Stomach smooth muscle (tissue), 2 donors: ENCODE results near the gene OR7C1.
"Not testable (repeated sequence)": the region's sequence is repeated elsewhere in the genome, so short reads cannot be mapped to it uniquely, and the experiment has no call there.

Source experiments
- H3K27ac ChIP-seq: one replicate; pipeline ENCODE4 v1.7.0; 2013; ENCODE audit warnings: mild to moderate bottlenecking, low read length, inconsistent platforms
- H3K27me3 ChIP-seq, 2 donors: one replicate each; pipeline ENCODE4 v1.7.0; 2013; ENCODE audit warnings: low read length in 2 of 2; ENCODE audit not compliant: insufficient read depth in 2 of 2, control insufficient read depth in 1 of 2
- H3K36me3 ChIP-seq, 2 donors: one replicate each; pipeline ENCODE4 v1.7.0; 2013; ENCODE audit warnings: low read length in 2 of 2; ENCODE audit not compliant: control insufficient read depth in 2 of 2, insufficient read depth in 2 of 2
- H3K4me1 ChIP-seq: one replicate; pipeline ENCODE4 v1.7.0; 2013; ENCODE audit warnings: low read length; ENCODE audit not compliant: control insufficient read depth, insufficient read depth
- H3K4me3 ChIP-seq, 2 donors: one replicate each; pipeline ENCODE4 v1.7.0; 2013; ENCODE audit warnings: low read length in 2 of 2
- H3K9ac ChIP-seq, 2 donors: one replicate each; pipeline ENCODE4 v1.7.0; 2013; ENCODE audit warnings: low read length in 2 of 2, mild to moderate bottlenecking in 1 of 2
- H3K9me3 ChIP-seq, 2 donors: one replicate each; pipeline ENCODE4 v1.7.0; 2013; ENCODE audit warnings: low read length in 2 of 2; ENCODE audit not compliant: control insufficient read depth in 2 of 2
- donor health status: healthy.
- donor health status: Pancreatic carcinoma.

OR7C1 gene

DNA sequence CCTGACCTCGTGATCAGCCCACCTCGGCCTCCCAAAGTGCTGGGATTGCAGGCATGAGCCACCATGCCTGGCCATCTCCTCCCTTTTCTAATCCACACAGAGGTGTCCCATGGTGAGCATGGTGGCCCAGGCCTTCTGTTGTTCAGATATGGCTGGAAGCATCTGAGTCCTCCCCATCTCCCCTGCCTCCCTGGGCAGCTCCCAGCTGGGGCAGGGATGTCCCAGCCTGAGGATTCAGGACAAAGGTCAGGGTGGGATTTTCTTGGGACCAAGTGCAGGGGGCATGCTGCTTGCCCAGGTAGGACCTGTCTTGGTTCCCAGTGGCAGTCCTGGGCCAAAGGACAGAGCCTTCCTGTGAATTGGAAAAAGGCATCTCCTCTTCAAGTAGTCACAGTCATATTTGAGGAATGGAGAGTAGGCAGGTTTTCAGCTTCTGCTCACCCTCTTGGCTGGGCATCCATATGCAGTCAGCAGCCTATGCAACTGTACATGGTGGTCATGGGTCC is 67.5 kb downstream of the OR7C1 start:
- Histone ChIP-seq H3K27me3 (peaks cover 0 to 2% of the 10 kb centered on the region in 2 donors), H3K9ac (no peak overlapping the region), H3K4me3 (no peak overlapping the region), H3K27ac (no peak overlapping the region), H3K9me3 (no peaks in the 10 kb centered on the region), H3K36me3 (no peaks in the 10 kb centered on the region), H3K4me1 (peaks cover 2% of the 10 kb centered on the region)

DNA sequence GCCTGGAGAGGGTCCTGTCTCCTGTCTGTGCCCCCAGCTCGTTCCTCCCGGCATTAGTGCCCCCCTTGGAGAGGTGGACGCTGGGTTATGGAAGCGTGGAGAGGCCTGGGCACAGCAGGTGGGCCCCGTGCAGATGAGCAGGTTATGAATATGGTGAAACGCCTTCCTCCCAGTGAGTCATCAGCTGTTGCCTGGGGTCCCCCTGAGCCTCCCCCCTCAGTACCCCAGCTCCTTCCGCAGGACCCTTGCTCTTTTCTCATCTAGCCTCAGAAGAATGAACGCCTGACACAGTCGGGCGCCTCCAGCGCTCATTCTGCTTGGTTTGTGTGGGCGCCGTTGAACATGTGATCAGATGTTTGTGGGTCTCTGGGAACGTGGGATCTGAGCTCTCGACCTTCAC is 69.1 kb downstream of the OR7C1 start:
- H3K36me3 ChIP-seq, H3K4me3 ChIP-seq, H3K9me3 ChIP-seq, H3K27me3 ChIP-seq, H3K4me1 ChIP-seq, H3K27ac ChIP-seq, H3K9ac ChIP-seq: not testable (repeated sequence)

DNA sequence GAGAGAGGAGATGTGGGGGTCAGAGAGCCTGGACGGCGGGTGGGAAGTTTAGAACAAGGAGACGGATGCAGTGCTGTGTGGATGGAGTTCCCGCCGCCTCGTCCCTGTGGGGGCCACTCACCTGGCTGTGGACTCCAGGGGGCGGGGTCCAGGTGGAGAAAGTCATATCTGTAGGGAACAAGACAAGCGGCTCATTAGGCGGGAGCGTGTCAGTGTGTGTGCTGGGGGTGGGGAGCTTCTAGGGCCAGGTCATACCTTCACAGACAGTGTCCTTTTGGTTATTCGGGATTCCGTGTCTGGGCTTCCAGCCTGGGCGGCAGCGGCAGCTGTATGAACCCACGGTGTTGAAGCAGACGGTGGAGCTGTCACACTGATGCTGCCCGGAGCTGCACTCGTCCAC is 69.6 kb downstream of the OR7C1 start:
- not testable (repeated sequence) for H3K36me3 ChIP-seq, H3K4me3 ChIP-seq, H3K9ac ChIP-seq, H3K9me3 ChIP-seq, H3K27me3 ChIP-seq, H3K27ac ChIP-seq, H3K4me1 ChIP-seq

DNA sequence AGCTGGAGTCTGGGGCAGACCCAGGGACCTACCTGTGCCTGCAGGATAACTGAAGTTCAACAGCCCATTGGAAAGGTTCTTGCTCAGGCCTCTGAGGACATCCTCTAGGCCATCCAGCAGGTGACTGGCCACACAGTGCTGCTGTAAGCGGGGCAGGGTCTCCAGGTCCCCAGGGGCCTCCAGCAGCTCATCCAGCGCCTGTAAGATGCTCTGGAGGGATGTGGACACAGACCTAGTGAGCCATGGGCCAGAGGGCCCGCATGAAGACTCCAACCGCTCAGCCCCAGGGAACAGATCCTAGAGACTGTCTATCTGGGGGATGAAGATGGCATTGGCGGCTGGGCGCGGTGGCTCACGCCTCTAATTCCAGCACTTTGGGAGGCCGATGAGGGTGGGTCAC is 70.6 kb downstream of the OR7C1 start:
- H3K9ac ChIP-seq: no peak overlapping the region
- H3K4me1 ChIP-seq: peaks cover 2% of the 10 kb centered on the region
- H3K36me3 ChIP-seq: no peaks in the 10 kb centered on the region
- no peak overlapping the region for H3K27ac ChIP-seq
- no peaks in the 10 kb centered on the region for H3K9me3 ChIP-seq
- H3K27me3 ChIP-seq: peaks cover 0 to 2% of the 10 kb centered on the region in 2 donors
- H3K4me3 ChIP-seq: no peak overlapping the region

DNA sequence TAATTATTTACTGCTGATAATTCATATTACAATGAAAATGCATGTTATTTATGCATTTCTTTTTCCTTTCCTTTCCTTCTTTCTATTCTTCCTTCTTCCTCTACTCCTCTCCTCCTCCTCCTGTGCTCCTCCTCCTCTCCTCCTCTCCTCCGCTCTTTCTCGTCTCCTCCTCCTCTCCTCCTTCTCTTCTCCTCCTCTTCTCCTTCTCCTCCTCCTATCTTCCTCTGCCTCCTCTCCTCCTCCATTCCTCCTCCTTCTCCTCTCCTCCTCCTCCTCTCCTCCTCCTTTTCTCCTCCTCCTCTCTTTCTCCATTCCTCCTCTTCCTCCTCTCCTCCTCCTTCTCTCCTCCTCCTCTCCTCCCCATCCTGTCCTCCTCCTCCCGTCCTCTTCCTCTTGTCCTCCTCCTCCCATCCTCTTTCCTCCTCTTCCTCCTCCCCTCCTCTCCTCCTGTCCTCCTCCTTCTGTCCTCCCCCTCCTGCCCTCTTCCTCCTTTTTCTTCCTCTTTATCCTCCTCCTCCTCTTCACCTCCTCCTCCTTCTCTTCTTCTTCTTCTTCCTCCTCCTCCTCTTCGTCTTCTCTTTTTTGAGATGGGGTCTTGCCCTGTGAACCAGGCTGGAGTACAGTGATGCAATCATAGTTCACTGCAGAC is 71.4 kb downstream of the OR7C1 start:
- no peaks in the 10 kb centered on the region for H3K9me3 ChIP-seq
- H3K4me1 ChIP-seq: peaks cover 2% of the 10 kb centered on the region
- no peak overlapping the region for H3K27ac ChIP-seq
- no peaks in the 10 kb centered on the region for H3K36me3 ChIP-seq
- H3K9ac ChIP-seq: no peak overlapping the region
- H3K27me3 ChIP-seq: peaks cover 0 to 2% of the 10 kb centered on the region in 2 donors
- H3K4me3 ChIP-seq: no peak overlapping the region

DNA sequence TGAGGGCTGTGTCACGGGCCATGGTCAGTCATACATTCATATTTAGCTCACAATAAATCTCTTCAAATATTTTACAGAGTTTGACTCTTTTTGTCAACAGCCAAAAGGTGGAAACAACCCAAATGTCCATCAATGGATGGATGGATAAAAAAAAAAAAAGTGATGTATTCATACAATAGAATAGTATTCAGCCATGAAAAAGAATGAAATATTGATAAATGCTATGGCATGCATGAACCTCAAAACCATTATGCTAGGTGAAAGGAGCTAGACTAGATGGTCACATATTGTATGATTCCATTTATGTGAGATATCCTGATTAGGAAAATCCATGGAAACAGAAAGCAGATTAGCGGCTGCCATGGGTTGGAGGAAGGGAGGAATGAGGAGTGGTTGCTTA is 72.9 kb downstream of the OR7C1 start:
- Histone ChIP-seq H3K9me3 (no peaks in the 10 kb centered on the region), H3K4me1 (no peaks in the 10 kb centered on the region)

DNA sequence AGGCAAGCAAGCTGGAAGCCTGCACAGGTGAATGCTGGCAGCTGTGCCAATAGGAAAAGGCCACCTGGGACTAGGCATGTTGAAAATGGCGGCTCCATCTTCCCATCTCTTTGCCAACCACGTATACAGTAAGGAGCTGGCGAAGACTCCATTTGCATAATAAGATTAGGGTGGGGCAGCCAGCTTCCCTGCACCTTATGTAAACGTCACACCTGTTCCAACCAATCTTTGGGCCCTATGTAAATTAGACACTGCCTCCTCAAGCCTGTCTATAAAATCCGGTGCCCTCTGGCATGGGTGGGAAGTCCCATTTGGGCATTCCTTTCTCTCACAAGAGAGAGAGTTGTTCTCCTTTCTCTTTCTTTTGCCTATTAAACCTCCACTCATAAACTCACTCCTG is 73.4 kb downstream of the OR7C1 start:
- H3K27me3 ChIP-seq: no peaks in the 10 kb centered on the region
- no peaks in the 10 kb centered on the region for H3K9me3 ChIP-seq

More for the DNA sequence above, 72.9 kb downstream of the OR7C1 start:
- no peak overlapping the region for H3K27ac ChIP-seq
- H3K4me3 ChIP-seq: no peak overlapping the region
- no peaks in the 10 kb centered on the region for H3K27me3 ChIP-seq
- H3K36me3 ChIP-seq: no peaks in the 10 kb centered on the region
- H3K9ac ChIP-seq: no peak overlapping the region

DNA sequence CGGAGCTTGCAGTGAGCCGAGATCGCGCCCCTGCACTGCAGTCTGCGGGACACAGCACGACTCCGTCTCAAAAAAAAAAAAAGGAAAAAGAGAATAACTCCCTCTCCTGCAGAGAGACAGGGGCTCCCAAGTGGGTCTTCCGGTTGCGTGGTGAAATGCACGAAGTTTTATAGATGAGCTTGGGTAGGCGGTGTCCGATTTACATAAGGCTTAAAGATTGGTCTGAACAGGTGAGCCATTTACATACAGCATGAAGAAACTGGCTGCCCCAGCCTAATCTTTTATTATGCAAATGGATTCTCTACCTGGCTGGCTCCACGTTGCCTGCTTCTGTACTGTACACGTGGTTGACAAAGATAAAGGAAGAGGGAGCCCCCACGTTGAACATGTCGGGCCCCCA is 76.2 kb downstream of the OR7C1 start:
- H3K9me3 ChIP-seq: no peaks in the 10 kb centered on the region
- no peak overlapping the region for H3K27ac ChIP-seq
- no peaks in the 10 kb centered on the region for H3K4me1 ChIP-seq
- no peaks in the 10 kb centered on the region for H3K36me3 ChIP-seq
- no peak overlapping the region for H3K4me3 ChIP-seq
- no peaks in the 10 kb centered on the region for H3K27me3 ChIP-seq
- H3K9ac ChIP-seq: no peak overlapping the region

More for the DNA sequence above, 73.4 kb downstream of the OR7C1 start:
- Histone ChIP-seq H3K36me3 (no peaks in the 10 kb centered on the region), H3K27ac (no peak overlapping the region), H3K4me1 (no peaks in the 10 kb centered on the region), H3K9ac (no peak overlapping the region), H3K4me3 (no peak overlapping the region)

DNA sequence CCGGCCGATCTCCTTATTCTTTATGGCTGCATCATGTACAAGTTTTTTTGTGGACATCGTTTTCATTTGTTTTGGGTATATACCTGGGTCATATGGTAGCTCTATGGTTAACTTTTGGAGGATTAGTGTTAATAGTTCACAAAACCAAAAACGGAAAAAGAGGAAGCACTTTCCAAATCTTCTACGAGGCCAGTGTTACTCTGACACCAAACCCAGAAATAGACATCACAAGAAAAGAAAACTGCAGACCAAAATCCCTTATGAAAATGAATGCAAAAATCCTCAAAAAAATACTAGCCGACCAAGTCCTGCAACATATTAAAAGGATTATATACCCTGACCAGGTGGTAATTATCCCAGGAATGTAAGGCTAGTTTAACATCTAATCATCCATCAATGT is 86.4 kb downstream of the OR7C1 start:
- Histone ChIP-seq H3K27ac (no peak overlapping the region), H3K9ac (no peak overlapping the region), H3K36me3 (no peaks in the 10 kb centered on the region), H3K4me1 (no peaks in the 10 kb centered on the region), H3K27me3 (no peaks in the 10 kb centered on the region), H3K4me3 (no peak overlapping the region), H3K9me3 (no peaks in the 10 kb centered on the region)
